Measurements from ENCODE around the gene LDB3. TPM values are rescaled to one million over a fixed set of nuclear protein-coding genes. Genes with fewer than 3 reads are reported as not detected.

LDB3 gene
- total and polyA plus RNA-seq, 5 experiments from 2014 or later = 0.08 to 0.29 TPM; not detected in 3

GRCh38 chr10:86758189-86759072, 90.1 kb downstream of the LDB3 start:
- H3K27ac Mint-ChIP-seq = no peak overlapping the region
- POLR2A ChIA-PET = interaction anchor here (0.5 to 2.0 kb wide), 2 partner anchors 47 to 81 kb away, joined by 8 to 9 read pairs; no protein-coding TSS in a partner anchor
- no peaks in the 10 kb centered on the region for H3K36me3 Mint-ChIP-seq
- peaks cover 14 to 32% (median 24%) of the 10 kb centered on the region in 4 donors for H3K4me1 Mint-ChIP-seq
- DNase-seq = no peak
- ATAC-seq = no peak
- H3K4me3 Mint-ChIP-seq = peak overlapping the region; percentile 9 to 91 (median 78)
- peaks cover 17 to 52% (median 38%) of the 10 kb centered on the region in 5 donors for H3K27me3 Mint-ChIP-seq
- peaks cover 0 to 2% (median 0%) of the 10 kb centered on the region in 9 donors for H3K9me3 Mint-ChIP-seq

- Mint-ChIP-seq H3K4me3 (peak overlapping the region in 4 of 10 donors; percentile 2 to 37 (median 18)), H3K36me3 (no peaks in the 10 kb centered on the region), H3K9me3 (peaks cover 0 to 2% (median 0%) of the 10 kb centered on the region in 9 donors), H3K27me3 (peaks cover 17 to 52% (median 38%) of the 10 kb centered on the region in 5 donors), H3K4me1 (peaks cover 14 to 32% (median 24%) of the 10 kb centered on the region in 4 donors), H3K27ac (peak overlapping the region in 2 of 10 donors; percentile 26 to 29)
- no peak for ATAC-seq
- POLR2A ChIA-PET = no interaction called here
- no peak for DNase-seq
Observed at GRCh38 chr10:86759073-86759672, 90.9 kb downstream of the LDB3 start.

GRCh38 chr10:86763404-86763803, 95.1 kb downstream of the LDB3 start:
- Mint-ChIP-seq H3K27me3 (peaks cover 11 to 42% (median 29%) of the 10 kb centered on the region in 5 donors), H3K9me3 (peaks cover 0 to 2% (median 0%) of the 10 kb centered on the region in 9 donors), H3K4me1 (peaks cover 9 to 11% (median 10%) of the 10 kb centered on the region in 4 donors), H3K36me3 (peaks cover 0 to 2% (median 0%) of the 10 kb centered on the region in 3 donors), H3K27ac (no peak overlapping the region), H3K4me3 (no peak overlapping the region)
- DNase-seq = no peak
- no peak for ATAC-seq
- POLR2A ChIA-PET = no interaction called here

- Mint-ChIP-seq H3K27ac (no peak overlapping the region), H3K27me3 (peaks cover 4 to 30% (median 15%) of the 10 kb centered on the region in 5 donors), H3K4me1 (peaks cover 0 to 10% (median 3%) of the 10 kb centered on the region in 4 donors), H3K4me3 (no peak overlapping the region), H3K36me3 (peaks cover 0 to 2% (median 0%) of the 10 kb centered on the region in 3 donors), H3K9me3 (no peaks in the 10 kb centered on the region)
- ATAC-seq (no peak), DNase-seq (no peak)
- POLR2A ChIA-PET = no interaction called here
Observed at GRCh38 chr10:86765548-86765947, 97.2 kb downstream of the LDB3 start.

GRCh38 chr10:86768412-86769062, 100.2 kb downstream of the LDB3 start:
- Mint-ChIP-seq H3K27me3 (peaks cover 0 to 14% (median 2%) of the 10 kb centered on the region in 5 donors), H3K9me3 (no peaks in the 10 kb centered on the region), H3K36me3 (peaks cover 0 to 2% (median 0%) of the 10 kb centered on the region in 3 donors), H3K4me3 (no peak overlapping the region), H3K27ac (no peak overlapping the region), H3K4me1 (peaks cover 0 to 6% (median 3%) of the 10 kb centered on the region in 4 donors)
- POLR2A ChIA-PET = no interaction called here
- ATAC-seq = no peak
- DNase-seq = no peak

- no peak for DNase-seq
- Mint-ChIP-seq H3K4me1 (peaks cover 0 to 6% (median 3%) of the 10 kb centered on the region in 4 donors), H3K27me3 (peaks cover 0 to 14% (median 2%) of the 10 kb centered on the region in 5 donors), H3K36me3 (peaks cover 0 to 2% (median 0%) of the 10 kb centered on the region in 3 donors), H3K27ac (peak overlapping the region in 1 of 10 donors; percentile 46), H3K9me3 (no peaks in the 10 kb centered on the region), H3K4me3 (no peak overlapping the region)
- POLR2A ChIA-PET = no interaction called here
- no peak for ATAC-seq
Observed at GRCh38 chr10:86769991-86770390, 101.7 kb downstream of the LDB3 start.

GRCh38 chr10:86770412-86770960, 102.2 kb downstream of the LDB3 start:
- Mint-ChIP-seq H3K36me3 (peaks cover 0 to 2% (median 0%) of the 10 kb centered on the region in 3 donors), H3K4me1 (peaks cover 0 to 6% (median 3%) of the 10 kb centered on the region in 4 donors), H3K27me3 (peaks cover 0 to 13% (median 2%) of the 10 kb centered on the region in 5 donors), H3K9me3 (no peaks in the 10 kb centered on the region), H3K27ac (peak overlapping the region in 1 of 10 donors; percentile 46), H3K4me3 (no peak overlapping the region)
- POLR2A ChIA-PET = interaction anchor here (0.5 kb wide), 1 partner anchor 27 kb away, joined by 3 read pairs; no protein-coding TSS in a partner anchor
- peak; percentile 57 to 59 for ATAC-seq
- no peak for DNase-seq

GRCh38 chr10:86773498-86773897, 105.2 kb downstream of the LDB3 start:
- no peak overlapping the region for H3K27ac Mint-ChIP-seq

GRCh38 chr10:86775056-86775869, 107.0 kb downstream of the LDB3 start:
- no peak for ATAC-seq
- DNase-seq = no peak
- H3K27me3 Mint-ChIP-seq = peaks cover 0 to 3% (median 0%) of the 10 kb centered on the region in 5 donors
- H3K4me3 Mint-ChIP-seq = no peak overlapping the region
- H3K36me3 Mint-ChIP-seq = peaks cover 0 to 2% (median 0%) of the 10 kb centered on the region in 3 donors
- peaks cover 0 to 5% (median 2%) of the 10 kb centered on the region in 4 donors for H3K4me1 Mint-ChIP-seq
- H3K9me3 Mint-ChIP-seq = no peaks in the 10 kb centered on the region
- POLR2A ChIA-PET = no interaction called here
- H3K27ac Mint-ChIP-seq = peak overlapping the region in 1 of 10 donors; percentile 6

More at GRCh38 chr10:86773498-86773897, 105.2 kb downstream of the LDB3 start:
- DNase-seq (no peak), ATAC-seq (no peak)
- Mint-ChIP-seq H3K4me1 (peaks cover 0 to 8% (median 3%) of the 10 kb centered on the region in 4 donors), H3K4me3 (no peak overlapping the region), H3K9me3 (no peaks in the 10 kb centered on the region), H3K36me3 (no peaks in the 10 kb centered on the region), H3K27me3 (peaks cover 0 to 10% (median 2%) of the 10 kb centered on the region in 5 donors)
- POLR2A ChIA-PET = no interaction called here

- peaks cover 0 to 2% (median 0%) of the 10 kb centered on the region in 3 donors for H3K36me3 Mint-ChIP-seq
- H3K27ac Mint-ChIP-seq = peak overlapping the region in 1 of 10 donors; percentile 6
- H3K27me3 Mint-ChIP-seq = peaks cover 0 to 3% (median 0%) of the 10 kb centered on the region in 5 donors
- peaks cover 0 to 2% (median 0%) of the 10 kb centered on the region in 4 donors for H3K4me1 Mint-ChIP-seq
- DNase-seq (no peak), ATAC-seq (no peak)
- H3K9me3 Mint-ChIP-seq = no peaks in the 10 kb centered on the region
- POLR2A ChIA-PET = interaction anchor here (0.6 kb wide), 1 partner anchor 15 kb away, joined by 3 read pairs; no protein-coding TSS in a partner anchor
- no peak overlapping the region for H3K4me3 Mint-ChIP-seq
Observed at GRCh38 chr10:86775870-86776180, 107.5 kb downstream of the LDB3 start.

GRCh38 chr10:86779220-86780017, 111.1 kb downstream of the LDB3 start:
- DNase-seq = no peak
- peaks cover 2 to 7% (median 6%) of the 10 kb centered on the region in 3 donors for H3K36me3 Mint-ChIP-seq
- no peak overlapping the region for H3K27ac Mint-ChIP-seq
- peaks cover 0 to 2% (median 0%) of the 10 kb centered on the region in 4 donors for H3K4me1 Mint-ChIP-seq
- H3K4me3 Mint-ChIP-seq = no peak overlapping the region
- no peak for ATAC-seq
- H3K9me3 Mint-ChIP-seq = peaks cover 0 to 8% (median 2%) of the 10 kb centered on the region in 9 donors
- H3K27me3 Mint-ChIP-seq = no peaks in the 10 kb centered on the region
- POLR2A ChIA-PET = no interaction called here

Measured in naive thymus-derived CD8-positive, alpha-beta T cell (primary cell).